Astrocyte of the spinal cord (primary cell): ENCODE measurements around the gene IFNA16.
"Not testable (repeated sequence)": the region's sequence is repeated elsewhere in the genome, so short reads cannot be mapped to it uniquely, and the experiment has no call there.

Experiments used
- DNase-seq: peaks from one replicate; pipeline ENCODE4 v3.0.0; 2011; ENCODE audit warnings: low read depth, low spot score
- H3K4me3 ChIP-seq: 2 replicates; pipeline ENCODE4 v1.5.1; 2011; ENCODE audit warnings: low read depth, mild to moderate bottlenecking, low read length, moderate library complexity
- CTCF ChIP-seq: IDR thresholded peaks from 2 replicates; pipeline ENCODE4 v1.5.1; 2012; ENCODE audit warnings: low read depth, mild to moderate bottlenecking, low read length, inconsistent platforms
- in situ Hi-C: cut with HindIII; loops from 2 replicates; pipeline ENCODE4 v1.10.0; 2017; ENCODE audit warnings: low sequenced_read_pairs

Gene IFNA16

DNA sequence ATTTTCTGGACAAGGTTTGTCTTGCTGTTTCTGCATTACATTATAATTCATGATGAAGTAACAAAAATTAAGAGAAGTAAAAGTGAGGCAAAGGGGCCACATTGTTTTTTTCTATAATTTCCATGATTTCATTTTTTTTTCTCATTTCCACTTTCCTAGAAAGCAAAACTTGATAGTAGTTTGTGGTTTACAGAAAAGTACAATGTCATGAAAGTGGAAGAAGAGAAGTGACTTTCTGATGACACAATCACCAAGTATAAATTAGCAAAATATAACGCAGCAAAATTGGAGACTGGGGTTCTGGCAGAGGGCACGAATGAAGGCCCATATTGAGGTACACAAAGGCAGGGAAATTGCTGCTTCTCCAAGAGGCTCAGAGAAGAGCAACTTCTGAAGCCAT, 27.7 kb upstream of the IFNA16 start:
- in situ Hi-C loops = no loop called here
- no peak for DNase-seq
- no peak for TF ChIP-seq CTCF
- H3K4me3 ChIP-seq = no peak overlapping the region

DNA sequence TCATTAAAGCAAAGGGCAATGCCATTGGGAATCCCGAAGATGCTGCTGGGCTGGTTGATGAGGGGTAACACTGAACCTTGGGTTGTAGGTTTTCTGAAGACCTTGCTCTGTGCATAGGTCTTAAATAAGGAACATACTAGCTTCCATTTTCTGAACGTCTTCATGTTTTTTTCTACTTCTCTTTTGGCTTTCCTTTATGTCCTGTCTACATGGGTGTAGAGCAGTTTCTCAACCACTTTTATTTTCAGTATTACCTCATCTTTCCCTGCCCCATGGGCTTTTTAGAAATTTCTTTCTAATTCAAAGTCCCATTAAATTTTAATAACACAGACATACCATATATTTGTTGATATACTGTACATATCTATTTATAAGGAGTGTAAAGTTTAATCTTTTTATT, 22.8 kb upstream of the IFNA16 start, which contains the start of gene IFNA14:
TSS of gene IFNA14 (minus strand) at position 95 of the 400 bp plus-strand sequence. CDS start at position 25, 70 bp downstream.
- no peak for DNase-seq
- no peak for TF ChIP-seq CTCF
- H3K4me3 ChIP-seq = no peak within 1 kb of the TSS
- in situ Hi-C loops = no loop called here

GRCh38 chr9:21236360-21236714, 19.2 kb upstream of the IFNA16 start:
- DNase-seq, in situ Hi-C loops, H3K4me3 ChIP-seq: not testable (repeated sequence)

DNA sequence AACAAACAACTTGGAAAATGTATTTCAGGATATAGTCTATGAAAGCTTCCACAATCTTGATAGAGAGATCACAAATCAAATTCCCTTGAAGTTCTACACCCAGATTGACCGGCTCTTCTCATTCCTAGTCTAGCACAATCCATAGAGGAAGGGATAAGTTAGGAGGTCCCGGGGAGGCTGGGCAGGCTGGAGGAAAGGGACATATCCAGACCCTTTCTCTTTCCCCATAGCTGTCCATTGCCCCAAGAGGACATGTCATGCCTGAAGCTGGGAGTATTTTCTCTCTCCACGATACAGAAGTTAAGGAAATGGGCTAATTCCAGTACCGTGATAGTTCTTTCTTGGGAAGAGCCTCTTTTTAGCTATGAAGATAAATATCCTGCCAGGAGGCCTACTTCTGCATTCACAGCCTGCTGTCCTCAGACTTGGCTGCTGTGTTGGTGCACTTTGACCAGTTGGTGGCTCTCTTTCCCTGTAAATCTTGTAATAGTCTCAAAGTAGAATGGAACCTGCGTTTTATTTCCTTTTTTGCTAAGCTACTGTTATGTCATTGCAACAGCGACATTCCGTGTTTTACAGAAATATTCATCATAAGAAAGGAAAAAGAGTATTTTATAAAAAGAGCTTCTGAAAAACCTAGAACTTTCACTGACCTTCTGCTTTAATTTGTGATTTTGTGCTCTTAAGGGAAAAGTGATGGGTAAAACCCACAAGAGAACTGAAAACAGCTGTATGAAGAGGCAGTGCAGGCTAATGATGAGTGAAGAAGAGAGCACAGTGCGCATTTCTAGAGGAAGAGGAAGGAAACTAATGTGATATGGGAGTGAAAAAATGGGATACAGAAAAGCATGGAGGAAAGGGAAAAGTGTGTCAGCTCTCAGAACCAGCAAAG, 18.6 kb upstream of the IFNA16 start:
- H3K4me3 ChIP-seq, in situ Hi-C loops: not testable (repeated sequence)
- peak; percentile 65 for TF ChIP-seq CTCF
- DNase-seq = peak; percentile 50

GRCh38 chr9:21234153-21234687, 17.1 kb upstream of the IFNA16 start:
- no peak overlapping the region for H3K4me3 ChIP-seq
- DNase-seq = no peak
- no peak for TF ChIP-seq CTCF
- in situ Hi-C loops = no loop called here

- TF ChIP-seq CTCF = no peak
- in situ Hi-C loops = no loop called here
- H3K4me3 ChIP-seq = no peak overlapping the region
- DNase-seq = no peak
Measured at GRCh38 chr9:21233258-21233657, 16.1 kb upstream of the IFNA16 start.

DNA sequence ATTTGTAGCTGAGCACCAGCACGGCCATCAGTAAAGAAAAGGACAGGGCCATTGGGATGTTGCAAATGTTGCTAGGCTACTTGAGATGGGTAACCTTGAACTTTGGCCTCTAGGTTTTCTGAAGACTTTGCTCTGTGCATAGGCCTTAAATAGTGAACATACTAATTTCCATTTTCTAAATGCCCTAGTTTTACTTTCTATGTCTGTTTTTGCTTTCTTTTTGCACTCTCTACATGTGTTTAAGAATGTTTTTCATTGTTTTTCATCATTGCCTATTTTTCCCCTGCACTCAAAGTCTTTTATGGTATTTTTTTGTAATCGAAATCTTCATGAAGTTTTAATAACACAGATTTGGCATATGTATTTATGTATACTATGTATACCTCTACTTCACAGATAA, 11.0 kb upstream of the IFNA16 start, which contains the start of gene IFNA17:
TSS of gene IFNA17 (minus strand) at position 101 of the 400 bp plus-strand sequence. CDS start at position 52, 49 bp downstream.
- no peak for TF ChIP-seq CTCF
- no peak for DNase-seq
- in situ Hi-C loops = no loop called here
- no peak within 1 kb of the TSS for H3K4me3 ChIP-seq
